ENCODE results near the gene SDHD.
"Not testable (repeated sequence)": the region's sequence is repeated elsewhere in the genome, so short reads cannot be mapped to it uniquely, and the experiment has no call there.

SDHD gene

GRCh38 chr11:112086422-112087191 lies at the start of gene SDHD, which contains the start of gene TIMM8B:
SDHD (plus strand) TSS chr11:112086873; CDS start chr11:112086908, 35 bp downstream.
TIMM8B (minus strand) TSS chr11:112086756; CDS start chr11:112086723, 33 bp downstream.
- peak; percentile 98 for DNase-seq (ENCODE audit: low read depth)

- DNase-seq (ENCODE audit: low read depth) = no peak
These were observed 49.1 kb upstream of the SDHD start for GRCh38 chr11:112037527-112037926.

- DNase-seq (ENCODE audit: low read depth) = peak; percentile 80
These were observed 44.3 kb upstream of the SDHD start for GRCh38 chr11:112042161-112042960.

DNA sequence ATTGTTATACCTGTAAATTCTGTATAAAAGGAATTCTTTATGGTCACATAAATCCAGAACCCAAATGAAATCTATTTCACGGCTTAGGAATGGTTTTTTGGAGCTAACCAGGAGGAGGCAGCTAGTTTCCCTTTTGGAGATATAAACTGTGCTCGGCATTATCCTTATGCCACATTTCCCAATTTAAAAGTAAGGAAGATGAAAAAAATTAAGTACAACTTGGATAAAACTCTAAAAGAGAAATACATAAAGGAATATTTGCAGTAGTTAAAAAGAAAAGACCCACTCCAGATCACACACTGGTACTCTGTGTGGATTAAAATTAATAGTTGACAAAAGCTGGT lies 43.7 kb upstream of the SDHD start:
- DNase-seq (ENCODE audit: low read depth) = no peak

DNA sequence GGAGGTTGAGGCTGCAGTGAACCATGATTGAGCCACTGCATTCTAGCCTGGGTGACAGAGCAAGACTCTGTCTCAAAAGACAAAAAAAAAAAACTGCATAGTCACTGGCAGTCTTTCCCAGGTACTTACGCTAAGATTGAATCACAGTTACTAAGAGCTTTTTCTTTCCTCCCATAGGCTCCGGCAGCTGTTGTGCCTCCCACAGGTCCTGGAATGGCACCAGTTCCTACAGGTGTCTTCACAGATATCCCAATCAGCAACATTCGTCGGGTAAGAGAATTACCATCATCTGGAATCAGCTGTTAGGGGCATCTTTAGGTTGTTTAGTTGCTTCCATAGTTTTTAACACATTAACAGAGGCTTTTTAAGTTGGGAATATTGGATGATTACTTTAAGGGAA lies 41.7 kb upstream of the SDHD start:
- no peak for DNase-seq (ENCODE audit: low read depth)

DNA sequence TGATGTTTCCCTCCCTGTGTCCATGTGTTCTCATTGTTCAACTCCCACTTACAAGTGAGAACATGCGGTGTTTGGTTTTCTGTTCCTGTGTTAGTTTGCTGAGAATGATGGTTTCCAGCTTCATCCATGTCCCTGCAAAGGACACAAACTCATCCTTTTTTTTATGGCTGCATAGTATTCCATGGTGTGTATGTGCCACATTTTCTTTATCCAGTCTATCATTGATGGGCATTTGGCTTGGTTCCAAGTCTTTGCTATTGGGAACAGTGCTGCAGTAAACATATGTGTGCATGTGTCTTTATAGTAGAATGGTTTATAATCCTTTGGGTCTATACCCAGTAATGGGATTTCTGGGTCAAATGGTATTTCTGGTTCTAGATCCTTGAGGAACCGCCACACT lies 40.0 kb upstream of the SDHD start:
- DNase-seq (ENCODE audit: low read depth) = not testable (repeated sequence)

DNA sequence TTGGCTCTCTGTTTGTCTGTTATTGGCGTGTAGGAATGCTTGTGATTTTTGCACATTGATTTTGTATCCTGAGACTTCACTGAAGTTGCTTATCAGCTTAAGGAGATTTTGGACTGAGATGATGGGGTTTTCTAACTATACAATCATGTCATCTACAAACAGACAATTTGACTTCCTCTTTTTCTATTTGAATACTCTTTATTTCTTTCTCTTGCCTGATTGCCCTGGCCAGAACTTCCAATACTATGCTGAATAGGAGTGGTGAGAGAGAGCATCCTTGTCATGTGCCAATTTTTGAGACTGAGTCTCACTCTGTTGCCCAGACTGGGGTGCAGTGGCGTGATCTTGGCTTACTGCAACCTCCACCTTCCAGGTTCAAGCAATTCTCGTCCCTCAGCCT lies 38.4 kb upstream of the SDHD start:
- not testable (repeated sequence) for DNase-seq (ENCODE audit: low read depth)

- no peak for DNase-seq (ENCODE audit: low read depth)
These were observed 36.9 kb upstream of the SDHD start for GRCh38 chr11:112049777-112050176.

DNA sequence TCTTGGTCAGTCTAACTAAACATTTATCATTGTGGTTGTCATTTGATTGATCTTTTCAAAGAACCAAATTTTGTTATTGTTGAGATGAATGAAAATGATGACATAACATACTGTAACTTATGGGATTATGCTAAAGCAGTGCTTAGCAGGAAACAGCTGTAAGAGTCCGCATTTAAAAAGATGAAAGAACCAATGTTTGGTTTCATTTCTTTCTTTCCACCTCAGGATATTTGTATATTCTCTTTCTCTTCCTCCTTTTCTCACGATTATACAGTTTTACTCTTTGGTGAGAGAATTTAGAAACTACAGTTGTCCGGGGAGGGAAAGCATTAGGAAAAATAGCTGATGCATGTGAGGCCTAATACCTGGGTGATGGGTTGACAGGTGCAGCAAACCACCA lies 36.0 kb upstream of the SDHD start:
- DNase-seq (ENCODE audit: low read depth) = no peak

GRCh38 chr11:112051768-112052167 lies 34.9 kb upstream of the SDHD start:
- DNase-seq (ENCODE audit: low read depth) = no peak

DNA sequence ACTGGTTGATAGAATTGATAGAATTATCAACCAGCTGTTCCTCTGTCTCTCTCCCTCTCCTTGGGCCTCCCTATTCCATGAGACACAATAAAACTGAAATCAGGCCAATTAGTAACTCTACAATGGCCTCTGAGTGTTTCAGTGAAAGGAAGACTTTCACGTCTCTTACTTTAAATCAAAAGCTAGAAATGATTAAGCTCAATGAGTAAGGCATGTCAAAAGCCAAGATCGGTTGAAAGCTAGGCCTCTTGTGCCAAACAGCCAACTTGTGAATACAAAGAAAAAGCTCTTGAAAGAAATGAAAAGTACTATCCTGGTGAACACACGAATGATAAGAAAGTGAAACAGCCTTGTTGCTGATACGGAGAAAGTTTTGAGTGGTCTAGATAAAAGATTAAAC lies 29.5 kb upstream of the SDHD start:
- no peak for DNase-seq (ENCODE audit: low read depth)

DNA sequence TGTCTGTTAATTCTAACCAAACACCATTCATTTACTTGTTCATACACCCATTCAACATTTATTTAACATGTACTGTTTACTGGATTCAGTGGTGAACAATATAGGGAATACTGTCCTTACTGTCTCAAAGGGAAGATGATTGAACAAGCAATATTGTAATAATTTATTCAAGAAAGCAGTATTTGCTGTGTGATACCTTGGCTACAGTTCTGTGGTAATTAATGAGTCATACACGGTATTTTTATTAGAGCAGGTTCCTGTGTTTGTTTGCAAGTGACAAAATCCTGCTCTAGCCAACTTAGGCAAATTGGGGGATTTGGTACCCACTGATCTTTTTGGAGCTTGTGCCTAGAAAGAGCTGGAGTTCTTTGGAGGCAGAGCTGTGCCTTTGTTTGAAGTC lies 28.6 kb upstream of the SDHD start:
- DNase-seq (ENCODE audit: low read depth) = no peak

DNA sequence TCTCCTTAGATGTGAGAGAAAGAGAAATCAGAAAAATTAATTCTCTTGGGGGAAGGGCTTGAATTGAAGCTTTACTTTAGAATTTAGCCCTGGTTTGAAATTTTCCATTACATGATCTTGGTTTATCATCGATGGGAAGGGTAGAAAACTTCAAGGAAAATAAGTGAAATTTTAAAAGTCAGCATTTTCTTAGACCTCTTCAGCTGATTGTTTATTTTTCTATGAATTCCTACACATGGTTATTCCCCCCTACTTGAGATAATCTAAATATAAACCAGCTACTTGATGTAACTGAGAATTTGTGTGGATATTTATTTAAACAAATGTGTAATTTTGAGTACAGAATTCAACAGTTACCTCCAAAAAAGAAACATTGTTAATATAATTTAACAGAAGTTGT lies 23.8 kb upstream of the SDHD start:
- no peak for DNase-seq (ENCODE audit: low read depth)

- DNase-seq (ENCODE audit: low read depth) = peak; percentile 92
These were observed 12.5 kb upstream of the SDHD start, which contains the start of the genes NKAPD1 and PIH1D2 for GRCh38 chr11:112073941-112074811. NKAPD1 (plus strand) TSS chr11:112074299; CDS start chr11:112075575, 1,276 bp downstream. PIH1D2 (minus strand) TSS chr11:112074017; CDS start chr11:112073174, 843 bp downstream.

GRCh38 chr11:112082729-112083128 lies 3.9 kb upstream of the SDHD start:
- DNase-seq (ENCODE audit: low read depth) = peak; percentile 85

DNA sequence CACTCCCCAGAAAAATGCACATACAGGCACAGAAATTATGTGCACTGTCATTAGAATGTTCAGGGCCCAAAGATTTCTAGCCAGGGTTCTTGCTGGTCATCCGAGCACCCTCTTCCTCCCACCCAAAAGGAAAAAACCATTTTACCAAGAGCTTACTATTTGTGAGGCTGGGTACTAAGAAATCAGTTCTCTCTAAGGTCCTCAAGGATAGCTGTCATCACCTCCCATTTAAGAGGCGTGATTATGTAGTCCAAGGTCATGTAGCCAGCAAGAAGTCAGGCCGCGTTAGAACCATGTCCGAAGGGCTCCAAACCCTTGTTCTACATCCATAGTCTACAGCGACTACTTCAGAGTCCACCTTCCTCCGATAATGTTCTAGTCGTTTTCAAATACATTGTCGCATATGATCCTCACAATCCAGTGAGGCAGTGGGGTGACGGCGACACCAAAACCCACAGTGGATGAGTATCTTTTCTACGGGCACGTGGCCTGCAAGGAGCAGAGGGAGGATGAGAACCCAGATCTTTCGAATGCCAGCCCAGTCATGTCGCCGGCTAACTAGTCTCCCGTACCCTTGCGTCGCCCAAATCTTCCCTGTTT lies 751 bp upstream of the SDHD start:
- DNase-seq (ENCODE audit: low read depth) = peak; percentile 53

- peak; percentile 32 for DNase-seq (ENCODE audit: low read depth)
These were observed 539 bp downstream of the SDHD start for GRCh38 chr11:112087212-112087611.

GRCh38 chr11:112095302-112095701 lies 8.6 kb downstream of the SDHD start:
- not testable (repeated sequence) for DNase-seq (ENCODE audit: low read depth)

DNA sequence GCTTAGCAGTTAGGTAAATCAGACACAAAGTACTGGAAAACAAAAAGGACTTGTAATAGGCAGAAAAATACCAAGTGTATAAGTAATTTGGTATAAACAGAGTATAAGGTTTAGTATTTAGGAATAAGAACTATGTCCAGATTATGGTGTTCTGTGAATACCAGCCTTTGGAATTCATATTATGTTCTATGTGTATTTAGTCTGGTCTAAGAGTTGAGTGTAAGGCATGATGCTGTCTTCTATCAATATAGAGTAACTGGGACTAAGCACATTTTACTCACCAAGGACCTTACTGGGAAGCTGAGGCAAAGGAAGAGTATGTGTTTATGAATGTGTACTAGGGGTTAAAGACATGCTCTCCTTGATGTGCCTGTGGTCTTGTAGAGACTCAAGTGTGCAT lies 9.5 kb downstream of the SDHD start:
- no peak for DNase-seq (ENCODE audit: low read depth)

DNA sequence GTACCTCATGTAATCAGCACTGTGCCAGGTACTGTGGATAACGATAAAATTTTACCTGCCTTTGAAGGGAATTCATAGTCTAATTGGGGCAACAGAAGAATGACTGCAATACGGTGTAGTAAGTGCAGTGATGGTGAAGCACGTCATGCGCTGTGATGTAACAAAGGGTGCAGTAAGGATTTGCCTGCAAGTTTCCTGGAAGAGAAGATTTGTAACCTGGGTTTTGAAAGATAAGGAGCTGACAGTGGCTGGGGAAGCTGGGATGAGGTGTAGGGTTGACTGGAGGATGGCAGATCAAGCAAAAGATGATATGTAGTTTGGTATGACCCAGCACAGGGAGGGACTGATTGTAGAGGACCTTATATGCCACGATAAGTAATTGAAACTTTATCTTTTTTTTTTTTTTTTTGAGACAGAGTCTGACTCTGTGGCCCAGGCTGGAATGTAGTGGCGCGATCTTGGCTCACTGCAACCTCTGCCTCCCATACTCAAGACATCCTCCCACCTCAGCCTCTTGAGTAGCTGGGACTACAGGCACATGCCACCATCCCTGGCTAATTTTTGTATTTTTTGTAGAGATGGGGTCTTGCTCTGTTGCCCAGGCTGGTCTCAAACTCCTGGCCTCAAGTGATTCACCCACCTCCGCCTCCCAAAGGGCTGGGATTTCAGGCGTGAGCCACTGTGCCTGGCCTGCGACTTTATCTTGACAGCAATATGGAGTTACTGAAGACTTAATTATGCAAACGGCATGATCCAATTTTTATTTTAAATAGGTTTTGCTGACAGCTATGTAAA lies 11.3 kb downstream of the SDHD start:
- DNase-seq (ENCODE audit: low read depth) = no peak

DNA sequence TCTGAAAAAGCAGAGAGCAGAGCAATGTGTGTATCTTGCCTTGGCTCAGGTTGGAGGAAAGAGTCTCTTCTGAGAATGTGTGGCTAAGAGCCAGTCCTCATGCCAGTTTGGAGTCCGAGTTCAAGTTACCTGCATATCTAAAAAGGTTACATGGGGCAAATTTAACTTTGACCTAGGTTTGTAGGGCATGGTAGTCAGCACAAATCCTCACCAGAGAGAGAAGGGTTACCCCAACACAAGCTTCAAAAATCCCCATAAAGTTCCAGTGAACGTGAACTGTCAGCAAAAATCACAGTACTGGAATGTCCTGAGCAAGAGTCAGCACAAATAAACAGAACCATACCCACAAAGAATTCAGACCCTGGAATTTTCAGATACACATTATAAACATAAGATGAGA lies 13.8 kb downstream of the SDHD start:
- DNase-seq (ENCODE audit: low read depth) = no peak

Measured in ELR (cell line).